HG03025 (cell line): ENCODE data around the gene SPTAN1.

Experiments used
- ATAC-seq: cut with Tn5 transposase; IDR thresholded peaks from one replicate; pipeline ENCODE4 v1.9.1; 2021; ENCODE audit warnings: mild to moderate bottlenecking, moderate library complexity; ENCODE audit not compliant: unreplicated experiment, low FRiP score

SPTAN1 gene

GRCh38 chr9:128593856-128594255, 41.5 kb downstream of the SPTAN1 start:
- no peak for ATAC-seq

GRCh38 chr9:128595471-128595870, 43.1 kb downstream of the SPTAN1 start:
- no peak for ATAC-seq

GRCh38 chr9:128600099-128600498, 47.7 kb downstream of the SPTAN1 start:
- ATAC-seq: no peak

GRCh38 chr9:128603697-128604096, 51.3 kb downstream of the SPTAN1 start:
- ATAC-seq: no peak

- ATAC-seq: no peak
These were observed 55.4 kb downstream of the SPTAN1 start for GRCh38 chr9:128607642-128608350.

GRCh38 chr9:128610897-128611296, 58.5 kb downstream of the SPTAN1 start:
- no peak for ATAC-seq

GRCh38 chr9:128611600-128612394, 59.4 kb downstream of the SPTAN1 start:
- ATAC-seq: no peak

- ATAC-seq: no peak
These were observed 62.3 kb downstream of the SPTAN1 start for GRCh38 chr9:128614728-128615127.

- no peak for ATAC-seq
These were observed 63.2 kb downstream of the SPTAN1 start for GRCh38 chr9:128615571-128615970.

- no peak for ATAC-seq
These were observed 65.6 kb downstream of the SPTAN1 start for GRCh38 chr9:128617943-128618342.

GRCh38 chr9:128619127-128619526, 66.7 kb downstream of the SPTAN1 start:
- no peak for ATAC-seq

- no peak for ATAC-seq
These were observed 67.4 kb downstream of the SPTAN1 start for GRCh38 chr9:128619779-128620178.

- ATAC-seq: no peak
These were observed 69.5 kb downstream of the SPTAN1 start for GRCh38 chr9:128621730-128622455.

GRCh38 chr9:128624566-128624965, 72.2 kb downstream of the SPTAN1 start:
- ATAC-seq: no peak

- ATAC-seq: no peak
These were observed 73.2 kb downstream of the SPTAN1 start for GRCh38 chr9:128625391-128626146.

- no peak for ATAC-seq
These were observed 73.8 kb downstream of the SPTAN1 start for GRCh38 chr9:128626181-128626580.

GRCh38 chr9:128627127-128627715, 74.8 kb downstream of the SPTAN1 start:
- ATAC-seq: no peak

GRCh38 chr9:128627906-128628305, 75.5 kb downstream of the SPTAN1 start:
- ATAC-seq: no peak

- ATAC-seq: no peak
These were observed 76.2 kb downstream of the SPTAN1 start for GRCh38 chr9:128628471-128629048.

- no peak for ATAC-seq
These were observed 76.7 kb downstream of the SPTAN1 start for GRCh38 chr9:128629136-128629535.
